ENCODE measurements around the gene KRTAP20-4.

GRCh38 chr21:30623362-30623761, 2.9 kb downstream of the KRTAP20-4 start:
- TF ChIP-seq POLR2A (IDR thresholded peaks at IDR 0.05; ENCODE audit: extremely low read depth, insufficient read length) (no peak), MYC (IDR thresholded peaks at IDR 0.05; ENCODE audit: low read depth, low read length) (no peak)
- TF ChIP-seq, protein P1, sequence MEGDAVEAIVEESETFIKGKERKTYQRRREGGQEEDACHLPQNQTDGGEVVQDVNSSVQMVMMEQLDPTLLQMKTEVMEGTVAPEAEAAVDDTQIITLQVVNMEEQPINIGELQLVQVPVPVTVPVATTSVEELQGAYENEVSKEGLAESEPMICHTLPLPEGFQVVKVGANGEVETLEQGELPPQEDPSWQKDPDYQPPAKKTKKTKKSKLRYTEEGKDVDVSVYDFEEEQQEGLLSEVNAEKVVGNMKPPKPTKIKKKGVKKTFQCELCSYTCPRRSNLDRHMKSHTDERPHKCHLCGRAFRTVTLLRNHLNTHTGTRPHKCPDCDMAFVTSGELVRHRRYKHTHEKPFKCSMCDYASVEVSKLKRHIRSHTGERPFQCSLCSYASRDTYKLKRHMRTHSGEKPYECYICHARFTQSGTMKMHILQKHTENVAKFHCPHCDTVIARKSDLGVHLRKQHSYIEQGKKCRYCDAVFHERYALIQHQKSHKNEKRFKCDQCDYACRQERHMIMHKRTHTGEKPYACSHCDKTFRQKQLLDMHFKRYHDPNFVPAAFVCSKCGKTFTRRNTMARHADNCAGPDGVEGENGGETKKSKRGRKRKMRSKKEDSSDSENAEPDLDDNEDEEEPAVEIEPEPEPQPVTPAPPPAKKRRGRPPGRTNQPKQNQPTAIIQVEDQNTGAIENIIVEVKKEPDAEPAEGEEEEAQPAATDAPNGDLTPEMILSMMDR (IDR thresholded peaks at IDR 0.05; ENCODE audit: low read depth, low read length), result no peak
